K562 (cell line): Measurements from ENCODE around the gene KIAA0825. TPM values are rescaled to one million over a fixed set of nuclear protein-coding genes. Genes with fewer than 3 reads are reported as not detected.

Experiments used
- ATAC-seq: fragments of 200-7000 bp; cut with Tn5 transposase; 3 replicates; pipeline ENCODE4 v1.9.1; 2020; ENCODE audit warnings: moderate library complexity
- BruUV-seq: library from RNA; stranded (reverse); fragments of 400-500 nt; replicated peaks from 2 replicates; lab custom pipeline; 2021; lab: Mats Ljungman, UMichigan
- CTCF ChIA-PET: fragments of 300-600 bp; formaldehyde crosslinking; extraction: SDS; loops from one replicate; lab custom pipeline; 2021; ENCODE audit warnings: low intra/inter-chr PET ratio; lab: Yijun Ruan, JAX
- POLR2A ChIA-PET: fragments of 300-600, 350-650 bp; sonication (Branson Sonifier 250); formaldehyde crosslinking; extraction: SDS; loops from one replicate; lab custom pipeline; 2021; ENCODE audit warnings: antibody characterized with exemption, inconsistent platforms; lab: Yijun Ruan, JAX
- DNase-seq, 4 experiments: peaks; one replicate each; pipeline versions ENCODE4 v3.0.0 to v3.0.0-alpha.2; 2011 to 2018; ENCODE audit warnings: low spot score in 3 of 4, mixed read lengths in 3 of 4; ENCODE audit errors: extremely low read depth in 1 of 4
- FAIRE-seq: peaks from 2 replicates; lab custom pipeline; 2011; peaks lifted over from hg19 to GRCh38; lab: Jason Lieb, UNC
- H2AFZ ChIP-seq: 2 replicates; pipeline ENCODE4 v1.6.0; 2011; ENCODE audit warnings: low read depth, low read length, control low read depth, inconsistent platforms
- H3K27ac ChIP-seq: fragments of 200-600 bp; 3 replicates; pipeline ENCODE4 v1.8.0; 2011; ENCODE audit warnings: low read depth, mild to moderate bottlenecking, control low read depth, inconsistent platforms, low read length, moderate library complexity, mixed read lengths; ENCODE audit errors: extremely low read depth
- H3K27me3 ChIP-seq, 2 experiments: fragments of 300-600 bp in 1 of 2; 2 replicates in 1 of 2; 3 replicates in 1 of 2; pipeline versions ENCODE4 v1.6.0 to v1.8.0; 2011; ENCODE audit warnings: inconsistent platforms in 2 of 2, low read length in 2 of 2, mild to moderate bottlenecking in 1 of 2, mixed read lengths in 1 of 2, moderate library complexity in 1 of 2; ENCODE audit not compliant: control insufficient read depth in 2 of 2, insufficient read depth in 2 of 2
- H3K36me3 ChIP-seq: fragments of 300-600 bp; 3 replicates; pipeline ENCODE4 v1.8.0; 2011; ENCODE audit warnings: mild to moderate bottlenecking, low read length, inconsistent platforms; ENCODE audit not compliant: control insufficient read depth, insufficient read depth
- H3K4me1 ChIP-seq, 2 experiments: fragments of 200-600 bp in 1 of 2; replicated peaks in 1 of 2; 2 replicates in 1 of 2; 3 replicates in 1 of 2; pipeline versions ENCODE4 v1.5.1 to v1.8.0; 2011; ENCODE audit warnings: inconsistent platforms in 2 of 2, low read length in 2 of 2, mild to moderate bottlenecking in 1 of 2, mixed read lengths in 1 of 2, moderate library complexity in 1 of 2; ENCODE audit not compliant: control insufficient read depth in 2 of 2, insufficient read depth in 2 of 2
- H3K4me2 ChIP-seq: 2 replicates; pipeline ENCODE4 v1.6.1; 2011; ENCODE audit warnings: low read length, control low read depth, inconsistent platforms, mixed read lengths; ENCODE audit not compliant: insufficient read depth
- H3K4me3 ChIP-seq: fragments of 200-600 bp; sonication (generic), shearing (Covaris generic); 2 replicates; pipeline ENCODE4 v1.5.1; 2016; ENCODE audit warnings: control low read depth, inconsistent platforms
- H3K79me2 ChIP-seq: fragments of 200-600 bp; 3 replicates; pipeline ENCODE4 v1.8.0; 2011; ENCODE audit warnings: low read length, inconsistent platforms; ENCODE audit not compliant: control insufficient read depth, insufficient read depth
- H3K9ac ChIP-seq, 2 experiments: 2 replicates each; pipeline versions ENCODE4 v1.6.0 to v1.6.1; 2011; ENCODE audit warnings: low read depth in 2 of 2, low read length in 2 of 2, control low read depth in 1 of 2, inconsistent platforms in 1 of 2, mild to moderate bottlenecking in 1 of 2, mixed read lengths in 1 of 2; ENCODE audit not compliant: insufficient read depth in 1 of 2
- H3K9me1 ChIP-seq: one replicate; pipeline ENCODE4 v1.6.0; 2011; ENCODE audit warnings: inconsistent platforms, mild to moderate bottlenecking, low read length, moderate library complexity; ENCODE audit not compliant: control insufficient read depth, insufficient read depth
- H3K9me3 ChIP-seq: replicated peaks from 2 replicates; pipeline ENCODE4 v1.5.1; 2011; ENCODE audit warnings: low read depth, low read length, inconsistent platforms; ENCODE audit not compliant: control insufficient read depth, insufficient read depth
- H4K20me1 ChIP-seq: replicated peaks from 2 replicates; pipeline ENCODE4 v1.6.1; 2011; ENCODE audit warnings: low read length, inconsistent platforms, mixed read lengths; ENCODE audit not compliant: control insufficient read depth, insufficient read depth
- CBX3 ChIP-seq, 2 experiments: IDR thresholded peaks; 1 replicate in 1 of 2; 2 replicates in 1 of 2; pipeline ENCODE4 v1.6.1; 2012; ENCODE audit warnings: inconsistent platforms in 2 of 2, low read length in 2 of 2, borderline replicate concordance in 1 of 2, control low read depth in 1 of 2
- E4F1 ChIP-seq: fragments of 250-450 bp; sonication (Bioruptor Pico); IDR thresholded peaks from 2 replicates; pipeline ENCODE4 v1.5.0; 2021; ENCODE audit warnings: mild to moderate bottlenecking, borderline replicate concordance
- ETS1 ChIP-seq: conservative IDR thresholded peaks from 2 replicates; pipeline ENCODE4 v1.6.1; 2011; ENCODE audit warnings: low read depth, mild to moderate bottlenecking, low read length; ENCODE audit not compliant: control insufficient read depth
- ETV5 ChIP-seq: sonication (generic); formaldehyde crosslinking; IDR thresholded peaks from 2 replicates; pipeline ENCODE4 v1.4.0; 2020; ENCODE audit warnings: low read depth, mild to moderate bottlenecking, missing genetic modification reagents
- MCM7 ChIP-seq, 2 experiments: fragments of 450-650 bp; IDR thresholded peaks; 2 replicates each; pipeline ENCODE4 v1.6.1; 2016 to 2018
- SREBF1 ChIP-seq: fragments of 150-350 bp; IDR thresholded peaks from 2 replicates; pipeline ENCODE4 v1.6.1; 2014; ENCODE audit warnings: antibody characterized with exemption, low read depth, low read length, borderline replicate concordance
- SUPT5H ChIP-seq: fragments of 450-650 bp; IDR thresholded peaks from 2 replicates; pipeline ENCODE4 v1.6.1; 2016
- ZBTB34 ChIP-seq: fragments of 250-450 bp; sonication (Bioruptor Pico); IDR thresholded peaks from 2 replicates; pipeline ENCODE4 v1.8.0; 2021; ENCODE audit warnings: mild to moderate bottlenecking, moderate library complexity
- ZFX ChIP-seq: sonication (generic); formaldehyde crosslinking; IDR thresholded peaks from 2 replicates; pipeline ENCODE4 v1.8.0; 2022; ENCODE audit warnings: mild to moderate bottlenecking, missing genetic modification reagents, moderate library complexity
- ZNF239 ChIP-seq: fragments of 250-450 bp; sonication (Bioruptor Pico); IDR thresholded peaks from 2 replicates; pipeline ENCODE4 v1.4.0; 2020; ENCODE audit warnings: mild to moderate bottlenecking
- ZNF324 ChIP-seq: fragments of 250-450 bp; sonication (Bioruptor Pico); IDR thresholded peaks from 2 replicates; pipeline ENCODE4 v1.4.0; 2020; ENCODE audit warnings: mild to moderate bottlenecking
- ZNF609 ChIP-seq: sonication (generic); formaldehyde crosslinking; IDR thresholded peaks from 2 replicates; pipeline ENCODE4 v1.8.1; 2023; ENCODE audit warnings: missing genetic modification reagents, mild to moderate bottlenecking, borderline replicate concordance
- WGBS: fragments of 100-300 bp; shearing (Covaris generic); methylation state at CpG from one replicate; pipeline ENCODE4 v1.1.6; 2016; ENCODE audit warnings: low coverage, mixed read lengths; ENCODE audit not compliant: insufficient coverage; ENCODE audit errors: missing lambda C conversion rate; 5-methylcytosine and 5-hydroxymethylcytosine counted together
- in situ Hi-C: fragments of 300-500 bp; cut with MboI; formaldehyde crosslinking; loops from 4 replicates; pipeline ENCODE4 v1.15.0; 2018; ENCODE audit warnings: inconsistent platforms, mixed read lengths
- intact Hi-C: fragments of 100-400 bp; cut with micrococcal nuclease; formaldehyde crosslinking; loops from 2 replicates; pipeline ENCODE4 v1.14.2; 2022
- polyA plus RNA-seq, 8 experiments: library from polyadenylated mRNA; depleted of rRNA in 4 of 8; stranded (reverse) in 5 of 8; unstranded in 3 of 8; fragments of >200 nt; fragmentation: Nextera tagmentation in 2 of 8; fragmentation: Illumina TruSeq in 1 of 8; extraction: Ambion mirVana in 2 of 8; extraction: Trizol in 1 of 8; gene quantifications; 2 replicates each; pipeline versions ENCODE4 v1.2.1 to v1.2.3, GENCODE V29; 2011 to 2014; ENCODE audit warnings: inconsistent platforms in 1 of 8, missing spikeins in 1 of 8
- total RNA-seq, 7 experiments: library from RNA; depleted of rRNA in 6 of 7; stranded (reverse); fragments of >200 nt in 6 of 7; fragmentation: Illumina TruSeq in 2 of 7; extraction: Trizol in 2 of 7; gene quantifications; 2 replicates each; pipeline versions ENCODE4 v1.2.1 to v1.2.3, GENCODE V29; 2011 to 2021; ENCODE audit warnings: low replicate concordance in 1 of 7

The KIAA0825 gene
- total and polyA plus RNA-seq, 9 of the 15 experiments (the other 6 are each of a cell fraction or from before 2014, with no cell fraction given) = 0.05 to 0.36 (median 0.16) TPM; not detected in 1

GRCh38 chr5:94197970-94198369 lies 420.4 kb downstream of the KIAA0825 start (continued):
- TF ChIP-seq ZNF609 (CRISPR knock-in tag) = no peak

- DNase-seq (no peak), ATAC-seq (no peak)
- POLR2A ChIA-PET = no interaction called here
- TF ChIP-seq SUPT5H (no peak), ETV5 (CRISPR knock-in tag) (no peak), CBX3 (IDR thresholded peaks at IDR 0.05; ENCODE audit: borderline replicate concordance in 1 of 2, low read length in 2 of 2) (no peak), SREBF1 (no peak), ZNF239 (CRISPR knock-in tag) (no peak), ZFX (CRISPR knock-in tag) (no peak), ZBTB34 (CRISPR knock-in tag) (no peak), MCM7 (IDR thresholded peaks at IDR 0.05) (no peak), ETS1 (no peak), E4F1 (CRISPR knock-in tag) (no peak), ZNF324 (CRISPR knock-in tag) (no peak)
These were observed 421.5 kb downstream of the KIAA0825 start for GRCh38 chr5:94196953-94197352.

More at GRCh38 chr5:94196953-94197352, 421.5 kb downstream of the KIAA0825 start:
- no peak overlapping the region for H2AFZ ChIP-seq
- H3K9ac ChIP-seq = no peak overlapping the region
- CTCF ChIA-PET = no interaction called here
- H3K9me3 ChIP-seq = no peaks in the 10 kb centered on the region
- no peak overlapping the region for H3K4me2 ChIP-seq
- intact Hi-C loops = no loop called here
- no peaks in the 10 kb centered on the region for H4K20me1 ChIP-seq
- no peaks in the 10 kb centered on the region for H3K36me3 ChIP-seq
- no peak for FAIRE-seq
- H3K27me3 ChIP-seq = no peaks in the 10 kb centered on the region
- no peaks in the 10 kb centered on the region for H3K79me2 ChIP-seq
- WGBS = 0% methylated on average over 1 of the region's 1 CpG
- no peaks in the 10 kb centered on the region for H3K4me1 ChIP-seq
- H3K9me1 ChIP-seq = no peaks in the 10 kb centered on the region
- no peak overlapping the region for H3K4me3 ChIP-seq
- no peak overlapping the region for H3K27ac ChIP-seq
- no TSS peak for BruUV-seq
- in situ Hi-C loops = no loop called here
